PC-3 (cell line): Measurements from ENCODE around the gene SPSB4. TPM values are rescaled to one million over a fixed set of nuclear protein-coding genes. Genes with fewer than 3 reads are reported as not detected.

ENCODE experiments used
- ATAC-seq: fragments of 200-7000 bp; cut with Tn5 transposase; 2 replicates; pipeline ENCODE4 v1.9.1; 2020; ENCODE audit warnings: mild to moderate bottlenecking, moderate library complexity
- BruUV-seq: library from RNA; stranded (reverse); fragments of 400-500 nt; replicated peaks from 2 replicates; lab custom pipeline; 2021; lab: Mats Ljungman, UMichigan
- CTCF ChIA-PET: fragments of 300-600 bp; sonication (Branson Sonifier 250); formaldehyde crosslinking; loops from one replicate; lab custom pipeline; 2022; ENCODE audit warnings: antibody characterized with exemption; lab: Charles Lee
- POLR2A ChIA-PET: fragments of 300-600 bp; sonication (Branson Sonifier 250); formaldehyde crosslinking; loops from one replicate; lab custom pipeline; 2022; ENCODE audit warnings: antibody characterized with exemption; ENCODE audit not compliant: unreplicated experiment; lab: Charles Lee
- DNase-seq: peaks from one replicate; pipeline ENCODE4 v3.0.0-alpha.2; 2015
- H2AFZ ChIP-seq: fragments of 300-600 bp; sonication (generic); 2 replicates; pipeline ENCODE4 v1.6.0; 2016; ENCODE audit warnings: antibody characterized with exemption, low read length
- H3F3A ChIP-seq: fragments of 300-600 bp; sonication (generic); one replicate; pipeline ENCODE4 v1.6.0; 2017; ENCODE audit warnings: antibody characterized with exemption, low read length, control low read depth, mild to moderate bottlenecking; ENCODE audit not compliant: unreplicated experiment
- H3K27ac ChIP-seq: fragments of 300-600 bp; sonication (generic); 2 replicates; pipeline ENCODE4 v1.5.1; 2016; ENCODE audit warnings: mild to moderate bottlenecking, low read length
- H3K27me3 ChIP-seq: fragments of 300-600 bp; sonication (generic); 2 replicates; pipeline ENCODE4 v1.6.1; 2016; ENCODE audit warnings: low read length, mixed read lengths
- H3K36me3 ChIP-seq: fragments of 300-600 bp; sonication (generic); 2 replicates; pipeline ENCODE4 v1.6.1; 2016; ENCODE audit warnings: low read depth, mixed run types, low read length, mixed read lengths
- H3K4me1 ChIP-seq: fragments of 300-600 bp; sonication (generic); 2 replicates; pipeline ENCODE4 v1.5.1; 2016; ENCODE audit warnings: low read length; ENCODE audit not compliant: insufficient read depth
- H3K4me2 ChIP-seq: fragments of 300-600 bp; sonication (generic); 2 replicates; pipeline ENCODE4 v1.6.0; 2016; ENCODE audit warnings: low read length
- H3K4me3 ChIP-seq: fragments of 300-600 bp; sonication (generic); 2 replicates; pipeline ENCODE4 v1.5.1; 2016; ENCODE audit warnings: mild to moderate bottlenecking, low read length, mixed read lengths
- H3K79me2 ChIP-seq: fragments of 300-600 bp; sonication (generic); 2 replicates; pipeline ENCODE4 v1.6.1; 2017; ENCODE audit warnings: low read length, mixed read lengths
- H3K9ac ChIP-seq: fragments of 300-600 bp; sonication (generic); 2 replicates; pipeline ENCODE4 v1.6.0; 2016; ENCODE audit warnings: mild to moderate bottlenecking, low read length
- H3K9me2 ChIP-seq: fragments of 300-600 bp; sonication (generic); replicated peaks from 2 replicates; pipeline ENCODE4 v1.6.1; 2016; ENCODE audit warnings: mixed run types, low read length, mixed read lengths
- H3K9me3 ChIP-seq: fragments of 300-600 bp; sonication (generic); 2 replicates; pipeline ENCODE4 v1.6.1; 2016; ENCODE audit warnings: low read length, mixed read lengths
- H4K20me1 ChIP-seq: fragments of 300-600 bp; sonication (generic); 2 replicates; pipeline ENCODE4 v1.6.1; 2016; ENCODE audit warnings: low read length, mixed read lengths
- EZH2 ChIP-seq: fragments of 300-600 bp; sonication (generic); IDR thresholded peaks from one replicate; pipeline ENCODE4 v1.6.1; 2017; ENCODE audit warnings: antibody characterized with exemption, mild to moderate bottlenecking, low read length; ENCODE audit not compliant: unreplicated experiment
- EZH2phosphoT487 ChIP-seq: fragments of 300-600 bp; sonication (generic); IDR thresholded peaks from 2 replicates; pipeline ENCODE4 v1.6.1; 2018; ENCODE audit warnings: mild to moderate bottlenecking, antibody characterized with exemption, low read length, borderline replicate concordance
- intact Hi-C: fragments of 100-400 bp; cut with micrococcal nuclease; formaldehyde crosslinking; loops from 2 replicates; pipeline ENCODE4 v1.9.0; 2023
- total RNA-seq: library from RNA; depleted of rRNA; stranded (reverse); fragments of >200 nt; gene quantifications from 2 replicates; pipeline ENCODE4 v1.2.3, GENCODE V29; 2014
- TF ChIP-seq, protein P1 (sequence below): fragments of 300-600 bp; sonication (generic); conservative IDR thresholded peaks from 2 replicates; pipeline ENCODE4 v1.5.1; 2017; ENCODE audit warnings: antibody characterized with exemption, low read depth, mild to moderate bottlenecking, low read length

SPSB4 gene
- total RNA-seq, 1 experiment from 2014 or later, result not detected

DNA sequence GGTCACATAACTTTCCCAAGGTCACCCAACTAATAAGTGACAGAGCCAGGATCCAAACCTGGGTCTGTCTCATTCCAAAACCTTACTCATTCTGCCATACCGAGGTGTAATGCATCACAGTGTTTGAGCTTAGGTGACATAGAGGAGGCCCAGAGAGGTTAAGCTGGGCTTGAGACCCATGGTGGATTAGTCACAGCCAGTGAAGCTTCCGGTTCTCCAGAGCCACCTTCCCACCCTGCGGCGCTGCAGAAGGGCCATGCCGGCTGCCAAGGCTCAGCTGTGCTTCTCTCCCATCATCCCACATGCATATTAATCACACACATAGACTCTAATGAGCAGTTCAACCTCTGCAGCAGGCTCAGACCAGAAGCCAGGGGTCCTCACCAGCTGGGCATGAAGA, 42.2 kb downstream of the SPSB4 start:
- DNase-seq, result peak; percentile 21
- Histone ChIP-seq H3K27ac (no peak overlapping the region), H3K9me3 (no peaks in the 10 kb centered on the region), H3K79me2 (no peaks in the 10 kb centered on the region), H3K36me3 (no peaks in the 10 kb centered on the region), H2AFZ (no peak overlapping the region), H3K4me1 (no peaks in the 10 kb centered on the region), H3K4me2 (no peak overlapping the region), H3K9me2 (no peaks in the 10 kb centered on the region), H3K4me3 (no peak overlapping the region), H3F3A (no peaks in the 10 kb centered on the region), H3K9ac (no peak overlapping the region), H3K27me3 (peaks cover 5% of the 10 kb centered on the region; the same call in 1 of the 2 replicates), H4K20me1 (no peaks in the 10 kb centered on the region)
- POLR2A ChIA-PET, result no interaction called here
- intact Hi-C loops, result no loop called here
- TF ChIP-seq, protein P1, sequence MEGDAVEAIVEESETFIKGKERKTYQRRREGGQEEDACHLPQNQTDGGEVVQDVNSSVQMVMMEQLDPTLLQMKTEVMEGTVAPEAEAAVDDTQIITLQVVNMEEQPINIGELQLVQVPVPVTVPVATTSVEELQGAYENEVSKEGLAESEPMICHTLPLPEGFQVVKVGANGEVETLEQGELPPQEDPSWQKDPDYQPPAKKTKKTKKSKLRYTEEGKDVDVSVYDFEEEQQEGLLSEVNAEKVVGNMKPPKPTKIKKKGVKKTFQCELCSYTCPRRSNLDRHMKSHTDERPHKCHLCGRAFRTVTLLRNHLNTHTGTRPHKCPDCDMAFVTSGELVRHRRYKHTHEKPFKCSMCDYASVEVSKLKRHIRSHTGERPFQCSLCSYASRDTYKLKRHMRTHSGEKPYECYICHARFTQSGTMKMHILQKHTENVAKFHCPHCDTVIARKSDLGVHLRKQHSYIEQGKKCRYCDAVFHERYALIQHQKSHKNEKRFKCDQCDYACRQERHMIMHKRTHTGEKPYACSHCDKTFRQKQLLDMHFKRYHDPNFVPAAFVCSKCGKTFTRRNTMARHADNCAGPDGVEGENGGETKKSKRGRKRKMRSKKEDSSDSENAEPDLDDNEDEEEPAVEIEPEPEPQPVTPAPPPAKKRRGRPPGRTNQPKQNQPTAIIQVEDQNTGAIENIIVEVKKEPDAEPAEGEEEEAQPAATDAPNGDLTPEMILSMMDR, result no peak
- TF ChIP-seq EZH2 (no peak), EZH2phosphoT487 (no peak)
- no peak for ATAC-seq
- CTCF ChIA-PET, result no interaction called here
- no TSS peak for BruUV-seq

DNA sequence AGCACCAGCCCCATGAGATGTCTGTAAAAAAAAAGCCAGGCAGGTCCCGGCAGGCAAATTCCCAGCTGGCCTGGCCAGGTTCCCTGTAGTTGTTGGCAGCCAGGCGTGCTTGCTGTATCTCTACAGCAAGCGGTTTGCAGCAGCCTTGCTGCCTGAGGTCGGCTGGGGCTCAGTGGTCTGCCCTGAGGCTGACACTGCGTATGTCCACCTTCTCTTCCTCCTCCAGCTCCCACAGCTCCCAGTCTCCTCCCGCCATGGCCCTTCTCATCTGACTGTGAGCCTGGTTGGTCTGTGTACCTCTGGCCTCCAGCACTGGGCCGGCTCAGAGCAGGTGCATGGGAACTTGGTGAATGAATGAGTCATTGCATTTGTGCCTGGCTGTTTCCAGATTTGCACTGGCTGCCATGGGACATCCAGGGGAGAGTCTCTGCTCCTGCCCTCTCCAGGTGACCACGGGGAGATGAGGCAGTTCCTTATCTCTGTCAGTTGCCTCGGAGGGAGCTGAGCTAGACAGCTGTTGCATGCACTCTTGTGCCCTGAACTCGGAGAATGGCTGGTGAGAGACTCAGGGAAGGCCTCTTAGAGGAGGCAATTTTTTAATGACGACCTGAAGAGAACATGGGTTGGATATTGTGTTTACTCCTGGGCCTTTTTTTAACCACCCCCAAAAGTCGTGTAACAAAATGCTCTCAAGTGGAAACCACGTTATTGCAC, 43.0 kb downstream of the SPSB4 start:
- ATAC-seq, result no peak
- Histone ChIP-seq H3K4me3 (no peak overlapping the region), H3K27me3 (peaks cover 5% of the 10 kb centered on the region; the same call in 1 of the 2 replicates), H3K36me3 (no peaks in the 10 kb centered on the region), H3K9me2 (no peaks in the 10 kb centered on the region), H3K9me3 (no peaks in the 10 kb centered on the region), H3F3A (no peaks in the 10 kb centered on the region), H3K4me2 (no peak overlapping the region), H3K27ac (no peak overlapping the region), H2AFZ (no peak overlapping the region), H3K9ac (no peak overlapping the region), H3K4me1 (no peaks in the 10 kb centered on the region), H4K20me1 (no peaks in the 10 kb centered on the region), H3K79me2 (no peaks in the 10 kb centered on the region)
- BruUV-seq, result no TSS peak
- ChIA-PET CTCF (no interaction called here), POLR2A (no interaction called here)
- intact Hi-C loops, result no loop called here
- DNase-seq, result no peak
- TF ChIP-seq EZH2 (no peak), EZH2phosphoT487 (no peak)
- TF ChIP-seq, protein P1, result no peak
